Activated T-cell treated with anti-CD3 and anti-CD28 coated beads, Interleukin-2, amount 50 U/mL, for 72 hours (primary cell): Measurements from ENCODE around the gene ELF1. TPM values are rescaled to one million over a fixed set of nuclear protein-coding genes. Genes with fewer than 3 reads are reported as not detected.

Experiments
- ATAC-seq, 2 donors: fragments of 150-1000 bp; cut with Tn5 transposase; replicated peaks in 1 of 2; 2 replicates each; pipeline ENCODE4 v1.10.0; 2021; ENCODE audit warnings: moderate library complexity in 2 of 2, mild to moderate bottlenecking in 1 of 2
- DNase-seq, 2 donors: peaks; one replicate each; pipeline ENCODE4 v3.0.0; 2021 to 2022; ENCODE audit warnings: mixed read lengths in 1 of 2
- H3K27ac Mint-ChIP-seq: one replicate; pipeline ENCODE4 v1.8.0; 2022; ENCODE audit warnings: mild to moderate bottlenecking, moderate library complexity, mixed read lengths
- H3K27me3 Mint-ChIP-seq: one replicate; pipeline ENCODE4 v1.8.0; 2022; ENCODE audit warnings: low read depth, mixed read lengths
- H3K36me3 Mint-ChIP-seq, 2 donors: one replicate each; pipeline ENCODE4 v1.8.0; 2022; ENCODE audit warnings: mixed read lengths in 2 of 2, mild to moderate bottlenecking in 1 of 2; ENCODE audit not compliant: insufficient read depth in 2 of 2
- H3K4me1 Mint-ChIP-seq: one replicate; pipeline ENCODE4 v1.8.0; 2022; ENCODE audit warnings: low read depth, mixed read lengths
- H3K4me3 Mint-ChIP-seq, 2 donors: one replicate each; pipeline ENCODE4 v1.8.0; 2022; ENCODE audit warnings: mild to moderate bottlenecking in 2 of 2, mixed read lengths in 2 of 2, moderate library complexity in 2 of 2
- H3K9me3 Mint-ChIP-seq, 2 donors: one replicate each; pipeline ENCODE4 v1.8.0; 2022; ENCODE audit warnings: mixed read lengths in 2 of 2
- total RNA-seq, 2 donors: library from RNA; stranded (reverse); gene quantifications; one replicate each; pipeline ENCODE4 v1.2.3, GENCODE V29; 2022

The ELF1 gene
- total RNA-seq, 2 donors from 2014 or later: 106 to 117 TPM

- no peaks in the 10 kb centered on the region for H3K9me3 Mint-ChIP-seq
- peaks cover 0 to 11% of the 10 kb centered on the region in 2 donors for H3K36me3 Mint-ChIP-seq
- DNase-seq (no peak), ATAC-seq (no peak)
- H3K4me1 Mint-ChIP-seq: peaks cover 80% of the 10 kb centered on the region
- no peaks in the 10 kb centered on the region for H3K27me3 Mint-ChIP-seq
- peak overlapping the region; percentile 93 for H3K27ac Mint-ChIP-seq
- peak overlapping the region; percentile 79 to 80 for H3K4me3 Mint-ChIP-seq
These were observed 25.1 kb downstream of the ELF1 start for GRCh38 chr13:40993987-40994386.

DNA sequence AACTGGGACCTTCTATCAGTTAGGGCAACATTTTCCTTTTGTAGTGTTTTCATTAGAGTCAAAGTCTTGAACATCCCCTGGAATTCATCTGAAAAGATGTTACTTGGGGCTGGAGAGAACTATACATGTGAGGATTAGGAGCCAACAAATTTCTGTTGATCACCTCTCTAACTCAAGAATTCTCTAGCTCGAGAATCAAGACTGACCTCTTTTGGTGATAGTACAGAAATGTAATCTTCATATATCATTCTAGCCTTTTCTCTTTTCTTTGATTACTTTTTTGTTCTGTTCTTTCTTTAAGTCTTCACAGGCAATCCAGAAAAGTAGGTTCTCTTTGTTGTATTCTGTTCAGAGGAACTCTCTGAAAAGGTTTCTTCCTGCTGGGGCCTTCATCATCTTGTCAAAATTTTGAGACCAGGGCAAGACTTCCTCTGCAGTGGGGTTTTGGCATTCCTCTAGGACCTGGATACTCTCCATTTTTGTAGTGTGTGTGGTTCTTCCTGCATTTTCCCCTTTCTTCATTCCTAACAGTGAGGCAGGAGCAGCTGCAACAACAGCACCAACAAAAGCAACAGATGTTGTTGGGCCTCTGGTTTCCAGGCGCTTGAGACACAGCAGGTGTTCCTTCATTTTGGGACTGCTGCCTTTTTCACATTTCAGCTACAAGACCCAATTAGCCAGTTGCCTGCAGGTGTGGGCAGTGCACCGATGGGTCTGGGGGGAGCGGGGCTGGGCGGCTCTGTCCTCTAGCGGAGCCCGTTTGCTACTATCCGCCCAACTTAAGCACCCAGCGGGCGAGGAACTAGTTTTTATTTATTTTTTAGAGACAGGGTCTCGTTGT lies 26.2 kb downstream of the ELF1 start:
- ATAC-seq (no peak), DNase-seq (no peak)
- Mint-ChIP-seq H3K4me1 (peaks cover 76% of the 10 kb centered on the region), H3K9me3 (no peaks in the 10 kb centered on the region), H3K27me3 (no peaks in the 10 kb centered on the region), H3K36me3 (peaks cover 0 to 10% of the 10 kb centered on the region in 2 donors), H3K4me3 (peak overlapping the region; percentile 16 to 34), H3K27ac (peak overlapping the region; percentile 73)

DNA sequence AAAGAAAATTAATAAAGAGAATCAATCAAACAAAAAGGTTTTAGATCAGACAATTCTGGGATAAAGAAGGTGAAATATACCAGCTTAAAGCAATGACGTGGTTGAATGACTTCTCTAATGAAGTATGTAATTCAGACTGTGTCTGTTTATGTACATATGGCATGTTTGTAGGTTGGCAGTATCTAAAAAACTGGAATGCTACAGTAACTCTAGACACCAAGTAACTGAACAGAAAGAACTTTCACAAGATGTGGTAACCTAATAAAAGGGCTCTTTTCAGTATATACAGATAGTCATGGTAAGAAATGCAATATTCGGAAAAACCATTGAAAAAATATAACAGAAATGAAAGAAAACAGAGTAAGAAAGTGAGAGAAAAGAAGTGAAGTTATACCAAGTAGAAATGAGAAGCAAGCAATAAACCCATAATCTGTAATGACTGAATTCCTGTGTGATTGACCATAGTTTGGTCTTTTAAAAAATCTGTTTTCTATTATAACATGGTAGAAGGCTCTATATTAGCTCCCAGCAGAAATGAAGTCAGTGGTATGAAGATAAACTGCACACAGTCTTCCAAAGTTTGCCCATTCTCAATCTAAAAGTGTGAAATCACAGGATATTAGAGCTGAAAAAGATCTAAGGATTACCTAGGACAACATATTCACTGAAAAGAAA lies 31.4 kb downstream of the ELF1 start:
- Mint-ChIP-seq H3K36me3 (no peaks in the 10 kb centered on the region), H3K9me3 (no peaks in the 10 kb centered on the region), H3K4me3 (peak overlapping the region in 1 of 2 donors; percentile 79), H3K4me1 (peaks cover 67% of the 10 kb centered on the region), H3K27ac (peak overlapping the region; percentile 88), H3K27me3 (no peaks in the 10 kb centered on the region)
- ATAC-seq: no peak
- DNase-seq: no peak

GRCh38 chr13:40986101-40986856 lies 32.8 kb downstream of the ELF1 start:
- peaks cover 2 to 7% of the 10 kb centered on the region in 2 donors for H3K36me3 Mint-ChIP-seq
- DNase-seq (no peak), ATAC-seq (no peak)
- no peaks in the 10 kb centered on the region for H3K9me3 Mint-ChIP-seq
- no peaks in the 10 kb centered on the region for H3K27me3 Mint-ChIP-seq
- H3K4me3 Mint-ChIP-seq: peak overlapping the region; percentile 90 to 95
- H3K4me1 Mint-ChIP-seq: peaks cover 59% of the 10 kb centered on the region
- peak overlapping the region; percentile 99 for H3K27ac Mint-ChIP-seq

DNA sequence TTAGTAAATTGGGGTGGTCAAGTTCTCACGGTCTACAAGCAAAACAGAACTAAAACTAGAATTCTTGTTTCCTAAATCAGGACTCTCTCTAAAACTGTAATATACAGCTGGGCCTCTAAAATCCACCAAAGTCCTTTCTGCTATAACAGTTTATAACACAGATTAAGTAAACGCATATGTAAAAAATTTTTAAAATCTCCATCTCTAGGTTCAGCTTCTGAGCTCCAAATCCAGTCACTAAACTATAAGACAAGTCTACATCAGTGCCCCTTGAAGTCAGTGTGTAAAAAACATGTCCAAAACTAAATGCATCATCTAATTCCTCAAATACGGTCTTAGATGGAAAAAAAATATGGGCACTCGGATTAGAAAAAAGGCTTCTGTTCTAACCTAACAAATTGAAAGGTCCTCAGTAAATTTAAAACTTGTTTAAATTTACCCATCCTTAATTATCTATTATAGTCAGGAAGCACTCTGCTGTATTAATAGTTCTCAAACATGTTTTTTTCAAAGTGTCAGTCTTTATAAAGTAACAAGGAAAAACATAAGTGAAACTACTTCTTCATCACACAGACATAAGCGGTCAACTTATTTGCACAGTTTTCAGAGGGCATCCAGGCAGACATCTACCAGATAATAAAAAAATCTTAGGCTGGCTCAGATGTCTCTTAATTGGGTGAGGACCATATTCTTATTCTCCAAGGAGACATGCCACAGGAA lies 33.6 kb downstream of the ELF1 start:
- no peak for ATAC-seq
- H3K27me3 Mint-ChIP-seq: no peaks in the 10 kb centered on the region
- H3K4me1 Mint-ChIP-seq: peaks cover 54% of the 10 kb centered on the region
- H3K9me3 Mint-ChIP-seq: no peaks in the 10 kb centered on the region
- H3K36me3 Mint-ChIP-seq: peaks cover 5 to 13% of the 10 kb centered on the region in 2 donors
- DNase-seq: no peak
- peak overlapping the region; percentile 99 for H3K27ac Mint-ChIP-seq
- H3K4me3 Mint-ChIP-seq: peak overlapping the region; percentile 90 to 95

DNA sequence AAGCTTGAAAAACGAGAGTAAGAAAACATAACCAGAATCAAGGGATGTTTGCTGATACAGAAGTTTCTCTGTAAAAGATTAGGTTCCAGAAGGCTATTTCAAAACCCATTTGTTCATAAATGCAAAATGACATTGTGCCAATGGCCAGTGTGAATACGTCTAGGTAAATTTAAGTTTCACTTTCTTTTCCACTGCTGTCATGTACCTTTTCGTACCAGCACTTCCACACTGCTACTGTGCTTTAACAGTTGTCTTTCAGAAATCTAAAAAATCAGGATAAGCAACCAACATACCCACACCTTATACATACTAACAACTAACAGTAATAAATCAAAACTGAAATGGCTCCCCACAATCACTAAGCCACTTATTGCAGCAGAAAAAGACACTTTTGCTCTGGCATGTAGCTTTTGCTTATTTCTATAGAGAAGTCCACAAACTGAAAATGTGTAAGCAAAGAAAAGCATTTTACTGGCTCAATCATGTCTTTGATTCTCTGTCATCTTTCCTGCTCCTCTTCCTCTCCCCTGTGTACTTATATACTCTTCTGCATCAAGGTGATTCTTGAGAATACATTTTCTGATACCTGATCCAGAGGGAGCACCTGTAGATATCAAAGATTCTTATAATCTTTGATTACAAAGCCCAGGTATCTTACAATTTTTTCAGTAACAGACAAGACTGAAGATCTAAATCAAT lies 34.3 kb downstream of the ELF1 start:
- ATAC-seq (peak; percentile 33 to 48), DNase-seq (no peak)
- peak overlapping the region; percentile 99 for H3K27ac Mint-ChIP-seq
- H3K27me3 Mint-ChIP-seq: no peaks in the 10 kb centered on the region
- H3K9me3 Mint-ChIP-seq: no peaks in the 10 kb centered on the region
- H3K4me3 Mint-ChIP-seq: peak overlapping the region; percentile 90 to 95
- H3K4me1 Mint-ChIP-seq: peaks cover 51% of the 10 kb centered on the region
- H3K36me3 Mint-ChIP-seq: peaks cover 7 to 18% of the 10 kb centered on the region in 2 donors

DNA sequence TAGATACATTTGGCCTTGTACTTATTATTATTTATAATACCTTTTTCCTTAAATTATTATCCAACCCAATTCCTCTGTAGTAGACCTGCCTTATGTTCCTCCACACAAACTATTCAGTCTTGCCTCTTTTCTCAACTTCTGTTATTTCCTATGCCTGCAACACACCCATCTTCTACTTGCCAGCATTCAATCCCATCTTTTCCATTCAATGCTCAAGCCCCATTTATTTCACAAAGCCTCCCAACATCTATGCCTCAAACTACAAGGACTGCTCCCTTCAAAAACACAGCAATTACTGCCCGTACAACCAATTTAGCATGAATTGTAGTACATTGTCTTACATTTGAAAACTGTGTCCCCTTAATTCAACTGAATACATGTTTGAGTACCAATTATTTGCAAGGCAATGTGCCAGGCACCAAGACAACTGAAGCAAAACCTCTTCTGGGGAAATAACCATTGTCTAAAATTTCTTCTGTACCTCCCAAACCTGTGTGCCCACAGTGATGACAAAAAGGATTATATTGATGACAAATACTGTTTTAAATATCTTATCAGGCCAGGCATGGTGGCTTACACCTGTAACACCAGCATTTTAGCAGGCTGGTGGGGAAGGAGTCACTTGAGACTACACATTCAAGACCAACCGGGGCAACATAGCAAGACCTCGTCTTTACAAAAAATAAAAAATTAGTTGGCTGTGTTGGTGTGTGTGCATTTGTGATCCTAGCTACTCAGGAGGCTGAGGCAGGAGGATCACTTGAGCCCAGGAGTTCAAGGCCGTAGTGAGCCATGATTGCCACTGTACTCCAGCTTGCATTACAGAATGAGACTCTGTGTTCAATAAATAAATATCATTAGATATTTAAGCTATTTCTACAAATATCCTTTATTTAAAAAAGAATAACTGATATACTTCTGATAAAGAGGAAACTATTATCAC lies 35.1 kb downstream of the ELF1 start:
- ATAC-seq: peak; percentile 18 to 22

GRCh38 chr13:40983259-40983658 lies 35.9 kb downstream of the ELF1 start:
- peak overlapping the region; percentile 100 for H3K27ac Mint-ChIP-seq
- peaks cover 62% of the 10 kb centered on the region for H3K4me1 Mint-ChIP-seq
- DNase-seq (no peak), ATAC-seq (no peak)
- H3K4me3 Mint-ChIP-seq: peak overlapping the region; percentile 87 to 90
- H3K27me3 Mint-ChIP-seq: no peaks in the 10 kb centered on the region
- H3K9me3 Mint-ChIP-seq: no peaks in the 10 kb centered on the region
- peaks cover 13 to 22% of the 10 kb centered on the region in 2 donors for H3K36me3 Mint-ChIP-seq

More for the DNA sequence above, 35.1 kb downstream of the ELF1 start:
- Mint-ChIP-seq H3K9me3 (no peaks in the 10 kb centered on the region), H3K36me3 (peaks cover 11 to 22% of the 10 kb centered on the region in 2 donors), H3K4me3 (peak overlapping the region; percentile 90 to 95), H3K27me3 (no peaks in the 10 kb centered on the region), H3K27ac (peak overlapping the region; percentile 100), H3K4me1 (peaks cover 56% of the 10 kb centered on the region)
- DNase-seq: no peak

GRCh38 chr13:40982772-40983171 lies 36.3 kb downstream of the ELF1 start:
- peak; percentile 70 to 80 for ATAC-seq
- Mint-ChIP-seq H3K27ac (peak overlapping the region; percentile 100), H3K4me3 (peak overlapping the region; percentile 87 to 90), H3K36me3 (peaks cover 16 to 26% of the 10 kb centered on the region in 2 donors), H3K9me3 (no peaks in the 10 kb centered on the region), H3K27me3 (no peaks in the 10 kb centered on the region), H3K4me1 (peaks cover 62% of the 10 kb centered on the region)
- peak; percentile 58 to 61 for DNase-seq

GRCh38 chr13:40981949-40982348 lies 37.2 kb downstream of the ELF1 start:
- H3K9me3 Mint-ChIP-seq: no peaks in the 10 kb centered on the region
- no peaks in the 10 kb centered on the region for H3K27me3 Mint-ChIP-seq
- H3K4me3 Mint-ChIP-seq: peak overlapping the region; percentile 87 to 90
- no peak for DNase-seq
- H3K27ac Mint-ChIP-seq: peak overlapping the region; percentile 100
- ATAC-seq: no peak
- peaks cover 18 to 29% of the 10 kb centered on the region in 2 donors for H3K36me3 Mint-ChIP-seq
- H3K4me1 Mint-ChIP-seq: peaks cover 67% of the 10 kb centered on the region

- peaks cover 70% of the 10 kb centered on the region for H3K4me1 Mint-ChIP-seq
- DNase-seq (no peak), ATAC-seq (peak; percentile 36 to 49)
- H3K4me3 Mint-ChIP-seq: peak overlapping the region; percentile 90 to 100
- peaks cover 18 to 31% of the 10 kb centered on the region in 2 donors for H3K36me3 Mint-ChIP-seq
- no peaks in the 10 kb centered on the region for H3K27me3 Mint-ChIP-seq
- H3K9me3 Mint-ChIP-seq: no peaks in the 10 kb centered on the region
- peak overlapping the region; percentile 100 for H3K27ac Mint-ChIP-seq
These were observed 37.8 kb downstream of the ELF1 start for GRCh38 chr13:40981361-40981760.
